HEK293T (cell line): ENCODE data around the gene FABP2.
"Not testable (repeated sequence)": the region's sequence is repeated elsewhere in the genome, so short reads cannot be mapped to it uniquely, and the experiment has no call there.

Experiments used
- ARNT ChIP-seq: fragments of 450-650 bp; IDR thresholded peaks from 2 replicates; pipeline ENCODE4 v1.6.1; 2017; ENCODE audit warnings: mild to moderate bottlenecking
- ELF4 ChIP-seq: fragments of 450-650 bp; IDR thresholded peaks from 2 replicates; pipeline ENCODE4 v1.6.1; 2017; ENCODE audit warnings: antibody characterized with exemption
- FOXK2 ChIP-seq: fragments of 450-650 bp; IDR thresholded peaks from 2 replicates; pipeline ENCODE4 v1.6.1; 2016; ENCODE audit warnings: mild to moderate bottlenecking
- L3MBTL2 ChIP-seq: fragments of 450-650 bp; conservative IDR thresholded peaks from 2 replicates; pipeline ENCODE4 v1.6.1; 2016; ENCODE audit warnings: mild to moderate bottlenecking
- LEF1 ChIP-seq: fragments of 450-650 bp; IDR thresholded peaks from 2 replicates; pipeline ENCODE4 v1.6.1; 2017; ENCODE audit warnings: mild to moderate bottlenecking, borderline replicate concordance

GRCh38 chr4:119279945-119280344 lies 42.0 kb downstream of the FABP2 start:
- not testable (repeated sequence) for TF ChIP-seq FOXK2, LEF1, ARNT, ELF4
- TF ChIP-seq L3MBTL2, result peak; percentile 50
